ENCODE results near the gene PRF1.

- TF ChIP-seq CTCF (IDR thresholded peaks at IDR 0.05 in 4 of 5, conservative IDR thresholded peaks at IDR 0.05 in 1 of 5): no peak
- no peak for TF ChIP-seq POLR2A (IDR thresholded peaks at IDR 0.05)
These were observed 37.6 kb downstream of the PRF1 start for GRCh38 chr10:70564901-70565351.

All from gastrocnemius medialis (tissue), 4 donors.